Colonic mucosa (tissue), 4 donors: ENCODE results near the gene SPTB. TPM values are rescaled to one million over a fixed set of nuclear protein-coding genes. Genes with fewer than 3 reads are reported as not detected.
A peak's percentile ranks its signal among the peaks of the same experiment; 100 is the strongest.

Source experiments
- DNase-seq: peaks from one replicate; pipeline ENCODE4 v3.0.0-alpha.2; 2020
- H3K27ac ChIP-seq: fragments of 200-600 bp; one replicate; pipeline ENCODE4 v1.8.0; 2021
- H3K27me3 ChIP-seq: fragments of 200-600 bp; one replicate; pipeline ENCODE4 v1.8.0; 2021
- H3K36me3 ChIP-seq: fragments of 200-600 bp; one replicate; pipeline ENCODE4 v1.8.0; 2021
- H3K4me1 ChIP-seq: fragments of 200-600 bp; one replicate; pipeline ENCODE4 v1.8.0; 2021; ENCODE audit warnings: mild to moderate bottlenecking
- H3K4me3 ChIP-seq: fragments of 200-600 bp; one replicate; pipeline ENCODE4 v1.8.0; 2021
- H3K9ac ChIP-seq, 2 donors: one replicate each; pipeline ENCODE4 v1.7.0; 2013; ENCODE audit warnings: control low read depth in 2 of 2, low read depth in 2 of 2, low read length in 2 of 2
- H3K9me3 ChIP-seq: fragments of 200-600 bp; one replicate; pipeline ENCODE4 v1.8.0; 2021
- CTCF ChIP-seq: fragments of 200-600 bp; IDR thresholded peaks from one replicate; pipeline ENCODE4 v1.8.0; 2022; ENCODE audit warnings: antibody characterized with exemption, mild to moderate bottlenecking
- intact Hi-C: fragments of 100-400 bp; cut with DNase I; formaldehyde crosslinking; loops from one replicate; pipeline ENCODE4 v1.14.1; 2022
- total RNA-seq, 2 donors: library from RNA; stranded (reverse); fragmentation: NEBNext Ultra II Directional in 1 of 2; extraction: Animal tissue kit (Norgen Biotek cat#: 25700) in 1 of 2; gene quantifications; one replicate each; pipeline ENCODE4 v1.2.1, GENCODE V29; 2021
- donor health status: healthy.
- donor health status: DM: no; HTN: no; CAD: no.
- donor health status: DM: no; HTN: no; CAD: no.

SPTB gene
- total RNA-seq, 2 donors from 2014 or later, result 0.42 to 0.52 TPM

GRCh38 chr14:64758025-64758521 lies 121.6 kb downstream of the SPTB start:
- no peaks in the 10 kb centered on the region for H3K9me3 ChIP-seq
- peaks cover 22% of the 10 kb centered on the region for H3K4me1 ChIP-seq
- H3K27me3 ChIP-seq, result no peaks in the 10 kb centered on the region
- no peaks in the 10 kb centered on the region for H3K36me3 ChIP-seq
- no peak overlapping the region for H3K4me3 ChIP-seq
- H3K27ac ChIP-seq, result no peak overlapping the region
- H3K9ac ChIP-seq, result peak overlapping the region in 1 of 2 donors; percentile 24
- intact Hi-C loops, result no loop called here
- no peak for TF ChIP-seq CTCF
- DNase-seq, result peak; percentile 54

GRCh38 chr14:64757601-64758000 lies 122.1 kb downstream of the SPTB start:
- Histone ChIP-seq H3K27ac (no peak overlapping the region), H3K4me3 (no peak overlapping the region), H3K27me3 (no peaks in the 10 kb centered on the region), H3K4me1 (peaks cover 22% of the 10 kb centered on the region), H3K9ac (peak overlapping the region in 1 of 2 donors; percentile 24), H3K9me3 (no peaks in the 10 kb centered on the region), H3K36me3 (no peaks in the 10 kb centered on the region)
- no peak for TF ChIP-seq CTCF
- no peak for DNase-seq
- intact Hi-C loops, result no loop called here

- no peak for TF ChIP-seq CTCF
- Histone ChIP-seq H3K27me3 (no peaks in the 10 kb centered on the region), H3K4me1 (peaks cover 15% of the 10 kb centered on the region), H3K27ac (no peak overlapping the region), H3K9ac (no peak overlapping the region), H3K9me3 (no peaks in the 10 kb centered on the region), H3K4me3 (no peak overlapping the region), H3K36me3 (no peaks in the 10 kb centered on the region)
- DNase-seq, result no peak
- intact Hi-C loops, result no loop called here
These were observed 123.0 kb downstream of the SPTB start for GRCh38 chr14:64756712-64757111.

- Histone ChIP-seq H3K4me1 (peaks cover 8% of the 10 kb centered on the region), H3K4me3 (no peak overlapping the region), H3K9ac (no peak overlapping the region), H3K9me3 (no peaks in the 10 kb centered on the region), H3K36me3 (no peaks in the 10 kb centered on the region), H3K27ac (no peak overlapping the region), H3K27me3 (no peaks in the 10 kb centered on the region)
- intact Hi-C loops, result no loop called here
- no peak for TF ChIP-seq CTCF
- peak; percentile 78 for DNase-seq
These were observed 123.9 kb downstream of the SPTB start for GRCh38 chr14:64755781-64756221.

GRCh38 chr14:64754685-64755084 lies 125.0 kb downstream of the SPTB start:
- Histone ChIP-seq H3K4me1 (peaks cover 8% of the 10 kb centered on the region), H3K9me3 (no peaks in the 10 kb centered on the region), H3K27me3 (no peaks in the 10 kb centered on the region), H3K9ac (no peak overlapping the region), H3K27ac (no peak overlapping the region), H3K4me3 (no peak overlapping the region), H3K36me3 (no peaks in the 10 kb centered on the region)
- no peak for DNase-seq
- intact Hi-C loops, result no loop called here
- no peak for TF ChIP-seq CTCF
